HCT116 (cell line): ENCODE data around the gene SUGP1. TPM values are rescaled to one million over a fixed set of nuclear protein-coding genes. Genes with fewer than 3 reads are reported as not detected.

ENCODE experiments used
- ATAC-seq: fragments of 200-7000 bp; cut with Tn5 transposase; 2 replicates; pipeline ENCODE4 v1.9.1; 2020; ENCODE audit warnings: mild to moderate bottlenecking, moderate library complexity
- BruUV-seq: library from RNA; stranded (reverse); fragments of 400-500 nt; replicated peaks from 2 replicates; lab custom pipeline; 2021; lab: Mats Ljungman, UMichigan
- CTCF ChIA-PET: fragments of 300-600 bp; sonication (Branson Sonifier 250); formaldehyde crosslinking; loops from one replicate; lab custom pipeline; 2021; ENCODE audit warnings: antibody characterized with exemption; lab: Charles Lee
- POLR2A ChIA-PET: fragments of 300-600, 350-600 bp; sonication (Branson Sonifier 250); formaldehyde crosslinking; loops from one replicate; lab custom pipeline; 2021; ENCODE audit warnings: antibody characterized with exemption; lab: Charles Lee
- RAD21 ChIA-PET, 2 experiments: fragments of 300-600 bp; sonication (Branson Sonifier 250); formaldehyde crosslinking; loops; one replicate each; lab custom pipeline; 2023; ENCODE audit warnings: low total read pairs in 2 of 2; ENCODE audit not compliant: uncharacterized antibody in 2 of 2, unreplicated experiment in 2 of 2, low non-redundant PET in 1 of 2; lab: Charles Lee
- DNase-seq: peaks from one replicate; pipeline ENCODE4 v3.0.0-alpha.2; 2010; ENCODE audit warnings: low read depth, low spot score
- H2AFZ ChIP-seq: fragments of 200-600 bp; shearing (Covaris generic), sonication (generic); 2 replicates; pipeline ENCODE4 v1.6.1; 2017; ENCODE audit warnings: low read depth, mixed run types, mixed read lengths, antibody characterized with exemption, low read length; ENCODE audit not compliant: poor library complexity, severe bottlenecking
- H3K27ac ChIP-seq: 2 replicates; pipeline ENCODE4 v1.5.1; 2012; ENCODE audit warnings: low read depth, low read length
- H3K27me3 ChIP-seq: fragments of 200-600 bp; sonication (generic); 2 replicates; pipeline ENCODE4 v1.6.1; 2016; ENCODE audit warnings: mixed run types, low read length, mixed read lengths; ENCODE audit not compliant: insufficient read depth
- H3K36me3 ChIP-seq, 2 experiments: fragments of 200-500 bp in 1 of 2; fragments of 200-600 bp in 1 of 2; sonication (Bioruptor generic) in 1 of 2; sonication (generic) in 1 of 2; 2 replicates each; pipeline versions ENCODE4 v1.5.1 to v1.6.1; 2014 to 2016; ENCODE audit warnings: low read length in 2 of 2, inconsistent platforms in 1 of 2, mixed read lengths in 1 of 2, mixed run types in 1 of 2; ENCODE audit not compliant: insufficient read depth in 2 of 2, control insufficient read depth in 1 of 2
- H3K4me1 ChIP-seq, 2 experiments: fragments of 200-600 bp in 1 of 2; sonication (generic) in 1 of 2; 2 replicates each; pipeline versions ENCODE4 v1.5.1 to v1.6.1; 2012 to 2017; ENCODE audit warnings: low read length in 2 of 2, inconsistent platforms in 1 of 2, mild to moderate bottlenecking in 1 of 2, mixed read lengths in 1 of 2, mixed run types in 1 of 2, moderate library complexity in 1 of 2; ENCODE audit not compliant: insufficient read depth in 2 of 2, control insufficient read depth in 1 of 2
- H3K4me2 ChIP-seq: fragments of 200-600 bp; sonication (generic); 2 replicates; pipeline ENCODE4 v1.6.1; 2017; ENCODE audit warnings: mixed run types, low read length, mixed read lengths
- H3K4me3 ChIP-seq, 2 experiments: fragments of 200-600 bp in 1 of 2; sonication (generic) in 1 of 2; replicated peaks in 1 of 2; 2 replicates each; pipeline ENCODE4 v1.5.1; 2011 to 2016; ENCODE audit warnings: low read length in 2 of 2, control low read depth in 1 of 2, low read depth in 1 of 2, mild to moderate bottlenecking in 1 of 2, mixed read lengths in 1 of 2, mixed run types in 1 of 2
- H3K79me2 ChIP-seq: fragments of 200-600 bp; sonication (generic); 2 replicates; pipeline ENCODE4 v1.6.1; 2017; ENCODE audit warnings: mild to moderate bottlenecking, mixed run types, low read length, moderate library complexity, mixed read lengths; ENCODE audit not compliant: insufficient read depth
- H3K9ac ChIP-seq: fragments of 200-600 bp; sonication (generic); 2 replicates; pipeline ENCODE4 v1.6.1; 2016; ENCODE audit warnings: low read length, mixed read lengths
- H3K9me2 ChIP-seq: fragments of 200-600 bp; sonication (generic), shearing (Covaris generic); 2 replicates; pipeline ENCODE4 v1.6.1; 2017; ENCODE audit warnings: mixed run types, mild to moderate bottlenecking, moderate library complexity; ENCODE audit not compliant: insufficient read depth
- H3K9me3 ChIP-seq, 2 experiments: fragments of 200-500 bp in 1 of 2; fragments of 200-600 bp in 1 of 2; sonication (Bioruptor generic) in 1 of 2; sonication (generic) in 1 of 2; 2 replicates each; pipeline ENCODE4 v1.6.1; 2014 to 2017; ENCODE audit warnings: low read length in 2 of 2, mixed read lengths in 2 of 2, inconsistent platforms in 1 of 2, low read depth in 1 of 2, mild to moderate bottlenecking in 1 of 2, mixed run types in 1 of 2, moderate library complexity in 1 of 2; ENCODE audit not compliant: control insufficient read depth in 1 of 2, insufficient read depth in 1 of 2
- H4K20me1 ChIP-seq: fragments of 200-600 bp; sonication (generic), shearing (Covaris generic); 2 replicates; pipeline ENCODE4 v1.6.1; 2017; ENCODE audit warnings: mixed run types, mild to moderate bottlenecking, moderate library complexity; ENCODE audit not compliant: insufficient read depth
- EGR1 ChIP-seq: IDR thresholded peaks from 2 replicates; pipeline ENCODE4 v1.6.1; 2012; ENCODE audit warnings: low read depth
- ELF1 ChIP-seq: IDR thresholded peaks from 2 replicates; pipeline ENCODE4 v1.6.1; 2012; ENCODE audit warnings: low read depth, borderline replicate concordance
- EZH2 ChIP-seq: fragments of 200-600 bp; sonication (generic); IDR thresholded peaks from 2 replicates; pipeline ENCODE4 v1.6.1; 2017; ENCODE audit warnings: antibody characterized with exemption, mixed run types
- FOSL1 ChIP-seq: IDR thresholded peaks from 2 replicates; pipeline ENCODE4 v1.6.1; 2012; ENCODE audit warnings: low read depth
- SP1 ChIP-seq: IDR thresholded peaks from 2 replicates; pipeline ENCODE4 v1.6.1; 2012; ENCODE audit warnings: low read depth
- ZFX ChIP-seq: fragments of 450-650 bp; IDR thresholded peaks from 2 replicates; pipeline ENCODE4 v1.6.1; 2017
- ZNF274 ChIP-seq: fragments of 200-500 bp; sonication (Bioruptor generic); IDR thresholded peaks from 2 replicates; pipeline ENCODE4 v1.6.1; 2014; ENCODE audit warnings: mild to moderate bottlenecking, low read depth, low read length, inconsistent platforms
- intact Hi-C: fragments of 100-400 bp; cut with micrococcal nuclease; formaldehyde crosslinking; loops from 2 replicates; pipeline ENCODE4 v1.10.0; 2022
- total RNA-seq: library from RNA; stranded (reverse); gene quantifications from one replicate; pipeline ENCODE4 v1.2.1, GENCODE V29; 2021; ENCODE audit not compliant: unreplicated experiment
- TF ChIP-seq, protein P1 (sequence below): IDR thresholded peaks from 2 replicates; pipeline ENCODE4 v1.6.1; 2012; ENCODE audit warnings: low read depth
- TF ChIP-seq, protein P2 (sequence below): IDR thresholded peaks from 2 replicates; pipeline ENCODE4 v1.6.1; 2012

The SUGP1 gene
- total RNA-seq, 1 experiment from 2014 or later, result 47.6 TPM

GRCh38 chr19:19230999-19231398, 89.3 kb downstream of the SUGP1 start:
- BruUV-seq, result no TSS peak
- H3K79me2 ChIP-seq, result no peaks in the 10 kb centered on the region
- H3K4me3 ChIP-seq, result no peak overlapping the region
- no peak for ATAC-seq
- no peaks in the 10 kb centered on the region for H3K9me2 ChIP-seq
- CTCF ChIA-PET, result no interaction called here
- no peaks in the 10 kb centered on the region for H3K36me3 ChIP-seq
- no peaks in the 10 kb centered on the region for H4K20me1 ChIP-seq
- POLR2A ChIA-PET, result interaction anchor here (1.0 kb wide), 1 partner anchor 28 kb away, joined by 3 read pairs; the partner anchor contains the start of gene NR2C2AP
- no peak overlapping the region for H3K27ac ChIP-seq
- DNase-seq, result no peak
- H3K9ac ChIP-seq, result no peak overlapping the region
- H3K4me2 ChIP-seq, result no peak overlapping the region
- TF ChIP-seq ZNF274, result no peak
- TF ChIP-seq EZH2, result no peak
- TF ChIP-seq EGR1, result no peak
- TF ChIP-seq, protein P1, sequence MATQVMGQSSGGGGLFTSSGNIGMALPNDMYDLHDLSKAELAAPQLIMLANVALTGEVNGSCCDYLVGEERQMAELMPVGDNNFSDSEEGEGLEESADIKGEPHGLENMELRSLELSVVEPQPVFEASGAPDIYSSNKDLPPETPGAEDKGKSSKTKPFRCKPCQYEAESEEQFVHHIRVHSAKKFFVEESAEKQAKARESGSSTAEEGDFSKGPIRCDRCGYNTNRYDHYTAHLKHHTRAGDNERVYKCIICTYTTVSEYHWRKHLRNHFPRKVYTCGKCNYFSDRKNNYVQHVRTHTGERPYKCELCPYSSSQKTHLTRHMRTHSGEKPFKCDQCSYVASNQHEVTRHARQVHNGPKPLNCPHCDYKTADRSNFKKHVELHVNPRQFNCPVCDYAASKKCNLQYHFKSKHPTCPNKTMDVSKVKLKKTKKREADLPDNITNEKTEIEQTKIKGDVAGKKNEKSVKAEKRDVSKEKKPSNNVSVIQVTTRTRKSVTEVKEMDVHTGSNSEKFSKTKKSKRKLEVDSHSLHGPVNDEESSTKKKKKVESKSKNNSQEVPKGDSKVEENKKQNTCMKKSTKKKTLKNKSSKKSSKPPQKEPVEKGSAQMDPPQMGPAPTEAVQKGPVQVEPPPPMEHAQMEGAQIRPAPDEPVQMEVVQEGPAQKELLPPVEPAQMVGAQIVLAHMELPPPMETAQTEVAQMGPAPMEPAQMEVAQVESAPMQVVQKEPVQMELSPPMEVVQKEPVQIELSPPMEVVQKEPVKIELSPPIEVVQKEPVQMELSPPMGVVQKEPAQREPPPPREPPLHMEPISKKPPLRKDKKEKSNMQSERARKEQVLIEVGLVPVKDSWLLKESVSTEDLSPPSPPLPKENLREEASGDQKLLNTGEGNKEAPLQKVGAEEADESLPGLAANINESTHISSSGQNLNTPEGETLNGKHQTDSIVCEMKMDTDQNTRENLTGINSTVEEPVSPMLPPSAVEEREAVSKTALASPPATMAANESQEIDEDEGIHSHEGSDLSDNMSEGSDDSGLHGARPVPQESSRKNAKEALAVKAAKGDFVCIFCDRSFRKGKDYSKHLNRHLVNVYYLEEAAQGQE, result no peak
- TF ChIP-seq, protein P2, sequence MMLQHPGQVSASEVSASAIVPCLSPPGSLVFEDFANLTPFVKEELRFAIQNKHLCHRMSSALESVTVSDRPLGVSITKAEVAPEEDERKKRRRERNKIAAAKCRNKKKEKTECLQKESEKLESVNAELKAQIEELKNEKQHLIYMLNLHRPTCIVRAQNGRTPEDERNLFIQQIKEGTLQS, result no peak
- TF ChIP-seq FOSL1, result no peak
- TF ChIP-seq ZFX, result no peak
- no peak for TF ChIP-seq SP1
- no peak for TF ChIP-seq ELF1
- TF ChIP-seq, all 23 proteins: peak for 0
- intact Hi-C loops, result no loop called here
- H2AFZ ChIP-seq, result no peak overlapping the region
- H3K9me3 ChIP-seq, result peaks cover 10 to 19% of the 10 kb centered on the region in 2 experiments; a peak in 3 of 4 replicates
- RAD21 ChIA-PET, result no interaction called here
- H3K27me3 ChIP-seq, result peaks cover 6% of the 10 kb centered on the region; the same call in 1 of the 2 replicates
- H3K4me1 ChIP-seq, result no peaks in the 10 kb centered on the region
